DND-41 (cell line): ENCODE data around the gene MAN2B1.

ENCODE experiments used
- EZH2 ChIP-seq: IDR thresholded peaks from 3 replicates; pipeline ENCODE4 v1.6.1; 2012; ENCODE audit warnings: borderline replicate concordance, low read depth, mild to moderate bottlenecking, moderate library complexity, low read length, inconsistent platforms; ENCODE audit not compliant: severe bottlenecking
- TF ChIP-seq, protein P1 (sequence below): IDR thresholded peaks from 2 replicates; pipeline ENCODE4 v1.5.1; 2012; ENCODE audit warnings: borderline replicate concordance, low read length, moderate library complexity, mild to moderate bottlenecking; ENCODE audit not compliant: poor library complexity, severe bottlenecking; ENCODE audit errors: extremely low read depth

DNA sequence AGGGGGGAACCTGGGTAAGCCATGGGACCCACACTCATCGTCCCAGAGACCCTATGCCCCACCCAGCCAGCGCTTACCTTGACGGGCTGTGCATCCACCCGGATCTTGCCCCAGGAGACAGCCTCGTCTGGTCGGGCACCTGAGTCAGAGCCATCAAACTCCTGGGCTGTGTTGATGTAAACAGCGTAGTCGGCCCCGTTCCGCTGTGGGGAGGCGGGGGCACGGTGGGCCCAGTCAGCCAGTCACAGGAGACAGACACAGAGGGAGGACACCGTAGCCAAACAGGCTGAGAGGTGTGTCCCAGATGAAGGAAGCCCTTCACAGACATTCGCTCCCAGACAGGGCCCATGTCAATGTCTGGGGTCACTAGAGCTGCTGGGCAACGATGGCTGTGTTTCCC, 9.4 kb upstream of the MAN2B1 start:
- TF ChIP-seq, protein P1, sequence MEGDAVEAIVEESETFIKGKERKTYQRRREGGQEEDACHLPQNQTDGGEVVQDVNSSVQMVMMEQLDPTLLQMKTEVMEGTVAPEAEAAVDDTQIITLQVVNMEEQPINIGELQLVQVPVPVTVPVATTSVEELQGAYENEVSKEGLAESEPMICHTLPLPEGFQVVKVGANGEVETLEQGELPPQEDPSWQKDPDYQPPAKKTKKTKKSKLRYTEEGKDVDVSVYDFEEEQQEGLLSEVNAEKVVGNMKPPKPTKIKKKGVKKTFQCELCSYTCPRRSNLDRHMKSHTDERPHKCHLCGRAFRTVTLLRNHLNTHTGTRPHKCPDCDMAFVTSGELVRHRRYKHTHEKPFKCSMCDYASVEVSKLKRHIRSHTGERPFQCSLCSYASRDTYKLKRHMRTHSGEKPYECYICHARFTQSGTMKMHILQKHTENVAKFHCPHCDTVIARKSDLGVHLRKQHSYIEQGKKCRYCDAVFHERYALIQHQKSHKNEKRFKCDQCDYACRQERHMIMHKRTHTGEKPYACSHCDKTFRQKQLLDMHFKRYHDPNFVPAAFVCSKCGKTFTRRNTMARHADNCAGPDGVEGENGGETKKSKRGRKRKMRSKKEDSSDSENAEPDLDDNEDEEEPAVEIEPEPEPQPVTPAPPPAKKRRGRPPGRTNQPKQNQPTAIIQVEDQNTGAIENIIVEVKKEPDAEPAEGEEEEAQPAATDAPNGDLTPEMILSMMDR = no peak
- no peak for TF ChIP-seq EZH2
